ENCODE measurements around the gene HECW1. TPM values are rescaled to one million over a fixed set of nuclear protein-coding genes. Genes with fewer than 3 reads are reported as not detected.

The HECW1 gene
- total and polyA plus RNA-seq, 10 of the 15 experiments (the other 5 are each of a cell fraction or from before 2014, with no cell fraction given) = under 0.01 to 0.31 (median 0.04) TPM; not detected in 3

DNA sequence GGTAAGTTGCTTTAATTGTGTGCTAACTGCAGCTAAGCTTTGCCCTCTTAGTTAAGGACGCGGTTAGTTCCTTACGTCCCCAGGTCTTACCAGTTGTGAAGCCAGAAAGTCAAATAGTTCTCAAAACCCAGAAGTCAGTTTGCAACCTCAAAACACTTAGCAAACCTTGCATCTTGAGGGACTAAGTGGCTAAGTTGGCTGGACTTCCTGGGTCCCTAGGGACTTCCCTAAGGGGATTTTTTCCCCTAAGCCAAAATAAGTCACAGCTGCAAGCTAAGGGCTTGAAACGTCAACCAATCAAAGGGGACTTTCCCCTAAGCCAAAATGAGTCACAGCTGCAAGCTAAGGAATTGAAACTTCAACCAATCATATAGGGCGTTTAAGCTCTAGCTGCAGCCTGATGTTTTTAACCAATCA, 36.2 kb upstream of the HECW1 start (continued):
- TF ChIP-seq, protein P1, sequence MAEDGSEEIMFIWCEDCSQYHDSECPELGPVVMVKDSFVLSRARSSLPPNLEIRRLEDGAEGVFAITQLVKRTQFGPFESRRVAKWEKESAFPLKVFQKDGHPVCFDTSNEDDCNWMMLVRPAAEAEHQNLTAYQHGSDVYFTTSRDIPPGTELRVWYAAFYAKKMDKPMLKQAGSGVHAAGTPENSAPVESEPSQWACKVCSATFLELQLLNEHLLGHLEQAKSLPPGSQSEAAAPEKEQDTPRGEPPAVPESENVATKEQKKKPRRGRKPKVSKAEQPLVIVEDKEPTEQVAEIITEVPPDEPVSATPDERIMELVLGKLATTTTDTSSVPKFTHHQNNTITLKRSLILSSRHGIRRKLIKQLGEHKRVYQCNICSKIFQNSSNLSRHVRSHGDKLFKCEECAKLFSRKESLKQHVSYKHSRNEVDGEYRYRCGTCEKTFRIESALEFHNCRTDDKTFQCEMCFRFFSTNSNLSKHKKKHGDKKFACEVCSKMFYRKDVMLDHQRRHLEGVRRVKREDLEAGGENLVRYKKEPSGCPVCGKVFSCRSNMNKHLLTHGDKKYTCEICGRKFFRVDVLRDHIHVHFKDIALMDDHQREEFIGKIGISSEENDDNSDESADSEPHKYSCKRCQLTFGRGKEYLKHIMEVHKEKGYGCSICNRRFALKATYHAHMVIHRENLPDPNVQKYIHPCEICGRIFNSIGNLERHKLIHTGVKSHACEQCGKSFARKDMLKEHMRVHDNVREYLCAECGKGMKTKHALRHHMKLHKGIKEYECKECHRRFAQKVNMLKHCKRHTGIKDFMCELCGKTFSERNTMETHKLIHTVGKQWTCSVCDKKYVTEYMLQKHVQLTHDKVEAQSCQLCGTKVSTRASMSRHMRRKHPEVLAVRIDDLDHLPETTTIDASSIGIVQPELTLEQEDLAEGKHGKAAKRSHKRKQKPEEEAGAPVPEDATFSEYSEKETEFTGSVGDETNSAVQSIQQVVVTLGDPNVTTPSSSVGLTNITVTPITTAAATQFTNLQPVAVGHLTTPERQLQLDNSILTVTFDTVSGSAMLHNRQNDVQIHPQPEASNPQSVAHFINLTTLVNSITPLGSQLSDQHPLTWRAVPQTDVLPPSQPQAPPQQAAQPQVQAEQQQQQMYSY (CRISPR knock-in tag; IDR thresholded peaks at IDR 0.05) = no peak
- TF ChIP-seq RELA (IDR thresholded peaks at IDR 0.05; ENCODE audit: borderline replicate concordance, partially characterized antibody) (peak; percentile 96), NFXL1 (IDR thresholded peaks at IDR 0.05; ENCODE audit: borderline replicate concordance) (no peak), PAX8 (IDR thresholded peaks at IDR 0.05) (no peak), HCFC1 (IDR thresholded peaks at IDR 0.05; ENCODE audit: low read length) (no peak), TCF12 (IDR thresholded peaks at IDR 0.05; ENCODE audit: low read depth, low read length) (peak; percentile 91), HDGF (IDR thresholded peaks at IDR 0.05) (no peak), HDAC6 (IDR thresholded peaks at IDR 0.05; ENCODE audit: unreplicated experiment) (no peak), HSF1 (IDR thresholded peaks at IDR 0.05; ENCODE audit: low read depth, low read length) (no peak), POLR2AphosphoS2 (IDR thresholded peaks at IDR 0.05; ENCODE audit: low read depth, low read length) (no peak), MTA2 (IDR thresholded peaks at IDR 0.05; ENCODE audit: low read depth) (peak; percentile 88), SPI1 (IDR thresholded peaks at IDR 0.05; ENCODE audit: borderline replicate concordance, insufficient read depth, low read depth, low read length) (peak; percentile 35), RCOR1 (conservative IDR thresholded peaks at IDR 0.05; ENCODE audit: low read depth, low read length) (no peak), MYB (IDR thresholded peaks at IDR 0.05; ENCODE audit: borderline replicate concordance, low read depth, low read length) (no peak), POU2F2 (IDR thresholded peaks at IDR 0.05; ENCODE audit: borderline replicate concordance, low read depth, low read length) (no peak), EGR1 (IDR thresholded peaks at IDR 0.05; ENCODE audit: borderline replicate concordance in 1 of 2, low read depth in 2 of 2, low read length in 2 of 2) (no peak), PML (IDR thresholded peaks at IDR 0.05; ENCODE audit: low read length) (no peak), USF2 (IDR thresholded peaks at IDR 0.05; ENCODE audit: borderline replicate concordance, low read depth, low read length) (no peak)
- TF ChIP-seq, protein P2, sequence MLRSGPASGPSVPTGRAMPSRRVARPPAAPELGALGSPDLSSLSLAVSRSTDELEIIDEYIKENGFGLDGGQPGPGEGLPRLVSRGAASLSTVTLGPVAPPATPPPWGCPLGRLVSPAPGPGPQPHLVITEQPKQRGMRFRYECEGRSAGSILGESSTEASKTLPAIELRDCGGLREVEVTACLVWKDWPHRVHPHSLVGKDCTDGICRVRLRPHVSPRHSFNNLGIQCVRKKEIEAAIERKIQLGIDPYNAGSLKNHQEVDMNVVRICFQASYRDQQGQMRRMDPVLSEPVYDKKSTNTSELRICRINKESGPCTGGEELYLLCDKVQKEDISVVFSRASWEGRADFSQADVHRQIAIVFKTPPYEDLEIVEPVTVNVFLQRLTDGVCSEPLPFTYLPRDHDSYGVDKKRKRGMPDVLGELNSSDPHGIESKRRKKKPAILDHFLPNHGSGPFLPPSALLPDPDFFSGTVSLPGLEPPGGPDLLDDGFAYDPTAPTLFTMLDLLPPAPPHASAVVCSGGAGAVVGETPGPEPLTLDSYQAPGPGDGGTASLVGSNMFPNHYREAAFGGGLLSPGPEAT (IDR thresholded peaks at IDR 0.05; ENCODE audit: low read depth) = peak; percentile 94
- TF ChIP-seq, protein P3, sequence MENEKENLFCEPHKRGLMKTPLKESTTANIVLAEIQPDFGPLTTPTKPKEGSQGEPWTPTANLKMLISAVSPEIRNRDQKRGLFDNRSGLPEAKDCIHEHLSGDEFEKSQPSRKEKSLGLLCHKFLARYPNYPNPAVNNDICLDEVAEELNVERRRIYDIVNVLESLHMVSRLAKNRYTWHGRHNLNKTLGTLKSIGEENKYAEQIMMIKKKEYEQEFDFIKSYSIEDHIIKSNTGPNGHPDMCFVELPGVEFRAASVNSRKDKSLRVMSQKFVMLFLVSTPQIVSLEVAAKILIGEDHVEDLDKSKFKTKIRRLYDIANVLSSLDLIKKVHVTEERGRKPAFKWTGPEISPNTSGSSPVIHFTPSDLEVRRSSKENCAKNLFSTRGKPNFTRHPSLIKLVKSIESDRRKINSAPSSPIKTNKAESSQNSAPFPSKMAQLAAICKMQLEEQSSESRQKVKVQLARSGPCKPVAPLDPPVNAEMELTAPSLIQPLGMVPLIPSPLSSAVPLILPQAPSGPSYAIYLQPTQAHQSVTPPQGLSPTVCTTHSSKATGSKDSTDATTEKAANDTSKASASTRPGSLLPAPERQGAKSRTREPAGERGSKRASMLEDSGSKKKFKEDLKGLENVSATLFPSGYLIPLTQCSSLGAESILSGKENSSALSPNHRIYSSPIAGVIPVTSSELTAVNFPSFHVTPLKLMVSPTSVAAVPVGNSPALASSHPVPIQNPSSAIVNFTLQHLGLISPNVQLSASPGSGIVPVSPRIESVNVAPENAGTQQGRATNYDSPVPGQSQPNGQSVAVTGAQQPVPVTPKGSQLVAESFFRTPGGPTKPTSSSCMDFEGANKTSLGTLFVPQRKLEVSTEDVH (IDR thresholded peaks at IDR 0.05; ENCODE audit: low read depth, partially characterized antibody) = no peak

All from GM12878 (cell line).